Kidney glomerular epithelial cell (primary cell): ENCODE results near the gene ACTA2.
"Not testable (repeated sequence)": the region's sequence is repeated elsewhere in the genome, so short reads cannot be mapped to it uniquely, and the experiment has no call there.

Experiments
- DNase-seq: peaks from one replicate; lab custom pipeline; 2025; lab: John Stamatoyannopoulos, UW

The ACTA2 gene

GRCh38 chr10:88949912-88950837 lies 2.4 kb downstream of the ACTA2 start:
- no peak for DNase-seq

- DNase-seq, result no peak
Observed at GRCh38 chr10:88949051-88949450, 3.5 kb downstream of the ACTA2 start.

GRCh38 chr10:88946965-88947590 lies 5.5 kb downstream of the ACTA2 start:
- DNase-seq, result no peak

GRCh38 chr10:88946200-88946599 lies 6.4 kb downstream of the ACTA2 start:
- DNase-seq, result no peak

GRCh38 chr10:88944813-88945212 lies 7.8 kb downstream of the ACTA2 start:
- no peak for DNase-seq

- DNase-seq, result no peak
Observed at GRCh38 chr10:88943778-88944177, 8.8 kb downstream of the ACTA2 start.

GRCh38 chr10:88941026-88941425 lies 11.5 kb downstream of the ACTA2 start:
- no peak for DNase-seq

GRCh38 chr10:88938938-88939337 lies 13.6 kb downstream of the ACTA2 start:
- no peak for DNase-seq

- no peak for DNase-seq
Observed at GRCh38 chr10:88938039-88938438, 14.5 kb downstream of the ACTA2 start.

GRCh38 chr10:88936656-88937055 lies 15.9 kb downstream of the ACTA2 start:
- DNase-seq, result no peak

GRCh38 chr10:88934900-88935672 lies 17.5 kb downstream of the ACTA2 start:
- DNase-seq, result peak; percentile 65

GRCh38 chr10:88933564-88933963 lies 19.0 kb downstream of the ACTA2 start:
- DNase-seq, result no peak

GRCh38 chr10:88932539-88933256 lies 19.9 kb downstream of the ACTA2 start:
- peak; percentile 72 for DNase-seq

- not testable (repeated sequence) for DNase-seq
Observed at GRCh38 chr10:88932029-88932428, 20.5 kb downstream of the ACTA2 start.

- no peak for DNase-seq
Observed at GRCh38 chr10:88931548-88931947, 21.0 kb downstream of the ACTA2 start.

- no peak for DNase-seq
Observed at GRCh38 chr10:88928254-88928653, 24.3 kb downstream of the ACTA2 start.

- no peak for DNase-seq
Observed at GRCh38 chr10:88927416-88927690, 25.2 kb downstream of the ACTA2 start.

GRCh38 chr10:88926566-88927415 lies 25.8 kb downstream of the ACTA2 start:
- DNase-seq, result no peak

GRCh38 chr10:88923520-88923919 lies 29.1 kb downstream of the ACTA2 start:
- DNase-seq, result peak; percentile 20

GRCh38 chr10:88922041-88922440 lies 30.5 kb downstream of the ACTA2 start:
- no peak for DNase-seq

- no peak for DNase-seq
Observed at GRCh38 chr10:88920986-88921593, 31.5 kb downstream of the ACTA2 start.
